GM18907 (cell line): ENCODE results near the gene SMURF1.

Experiments used
- ATAC-seq: cut with Tn5 transposase; IDR thresholded peaks from one replicate; pipeline ENCODE4 v1.9.1; 2021; ENCODE audit warnings: mild to moderate bottlenecking, moderate library complexity; ENCODE audit not compliant: unreplicated experiment

The SMURF1 gene

DNA sequence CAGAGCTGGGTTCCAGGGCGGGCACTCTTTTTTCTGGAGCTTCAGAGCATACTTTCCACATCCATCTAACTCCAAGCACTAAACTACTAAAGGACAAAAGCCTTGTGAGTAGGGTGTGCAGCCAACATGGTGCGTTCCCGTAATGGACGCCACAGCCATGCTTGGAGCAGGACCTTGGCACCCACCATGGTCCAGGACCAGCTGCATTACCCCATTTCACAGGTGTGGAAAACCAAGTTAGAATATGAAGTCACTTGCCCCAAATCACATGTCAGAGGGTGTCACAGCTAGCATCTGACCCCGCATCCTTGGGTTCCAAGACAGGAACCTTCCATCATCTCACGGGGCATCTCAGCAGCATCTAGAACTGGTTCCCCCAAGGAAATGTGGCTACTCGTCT is 112.4 kb downstream of the SMURF1 start:
- no peak for ATAC-seq

GRCh38 chr7:99030951-99031350 is 113.0 kb downstream of the SMURF1 start:
- ATAC-seq = no peak

- ATAC-seq = no peak
These were observed 113.5 kb downstream of the SMURF1 start for GRCh38 chr7:99030457-99030856.

- no peak for ATAC-seq
These were observed 114.2 kb downstream of the SMURF1 start for GRCh38 chr7:99029466-99030435.

DNA sequence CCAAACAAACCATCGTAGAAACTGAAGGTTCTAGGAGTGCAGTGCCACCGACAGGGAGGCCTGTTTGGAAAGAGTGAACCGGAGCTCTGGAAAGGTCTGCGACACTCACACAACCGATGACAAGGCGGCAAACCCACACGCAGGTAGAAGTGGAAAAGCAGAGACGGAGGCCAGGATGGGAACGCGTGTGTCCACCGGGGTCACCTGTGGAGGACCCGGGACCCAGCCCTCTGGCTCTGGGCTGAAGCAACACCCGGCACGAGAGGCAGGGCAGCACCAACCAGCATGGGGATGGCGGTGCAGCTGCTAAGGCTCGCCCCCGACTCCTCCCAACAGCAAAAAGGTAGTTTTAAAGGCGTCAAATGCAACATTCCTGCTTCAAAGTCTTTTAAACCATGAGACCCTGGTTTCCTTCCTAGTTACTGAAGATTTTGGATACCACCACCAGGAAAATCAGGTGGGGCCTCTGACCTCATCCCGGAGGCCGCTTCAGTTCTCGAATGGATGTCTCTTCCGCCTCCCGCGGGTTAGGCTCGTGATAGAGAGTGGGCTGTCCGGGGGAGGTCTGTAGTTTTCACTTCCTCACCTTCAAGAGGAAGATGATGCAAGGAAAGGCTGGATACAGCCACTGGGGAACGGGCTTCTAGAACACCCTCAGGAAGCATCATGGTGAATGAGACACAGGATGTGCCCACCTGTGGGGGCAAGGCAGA is 115.5 kb downstream of the SMURF1 start:
- no peak for ATAC-seq

GRCh38 chr7:99027841-99028240 is 116.1 kb downstream of the SMURF1 start:
- ATAC-seq = no peak

GRCh38 chr7:99027241-99027640 is 116.7 kb downstream of the SMURF1 start:
- ATAC-seq = no peak

GRCh38 chr7:99024066-99024465 is 119.8 kb downstream of the SMURF1 start:
- ATAC-seq = no peak

- no peak for ATAC-seq
These were observed 121.9 kb downstream of the SMURF1 start for GRCh38 chr7:99021941-99022560.

DNA sequence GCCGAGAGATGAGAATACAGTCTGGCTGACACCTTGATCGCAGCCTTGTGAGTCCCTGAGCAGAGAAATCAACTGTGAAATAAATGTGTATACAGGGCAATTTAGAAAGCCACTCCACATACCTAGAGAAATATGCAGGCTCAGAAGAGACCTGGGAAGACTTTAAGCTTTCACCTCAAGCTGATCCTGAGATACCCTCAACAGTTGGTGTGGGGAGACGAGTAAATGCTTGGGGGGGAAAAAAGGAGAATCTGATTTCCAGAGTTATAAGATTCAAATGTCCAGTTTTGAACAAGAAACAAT is 123.5 kb downstream of the SMURF1 start:
- ATAC-seq = no peak

- ATAC-seq = no peak
These were observed 124.1 kb downstream of the SMURF1 start for GRCh38 chr7:99019523-99020412.

- ATAC-seq = no peak
These were observed 127.7 kb downstream of the SMURF1 start for GRCh38 chr7:99016196-99016595.

GRCh38 chr7:99014113-99014985 is 129.6 kb downstream of the SMURF1 start:
- no peak for ATAC-seq

DNA sequence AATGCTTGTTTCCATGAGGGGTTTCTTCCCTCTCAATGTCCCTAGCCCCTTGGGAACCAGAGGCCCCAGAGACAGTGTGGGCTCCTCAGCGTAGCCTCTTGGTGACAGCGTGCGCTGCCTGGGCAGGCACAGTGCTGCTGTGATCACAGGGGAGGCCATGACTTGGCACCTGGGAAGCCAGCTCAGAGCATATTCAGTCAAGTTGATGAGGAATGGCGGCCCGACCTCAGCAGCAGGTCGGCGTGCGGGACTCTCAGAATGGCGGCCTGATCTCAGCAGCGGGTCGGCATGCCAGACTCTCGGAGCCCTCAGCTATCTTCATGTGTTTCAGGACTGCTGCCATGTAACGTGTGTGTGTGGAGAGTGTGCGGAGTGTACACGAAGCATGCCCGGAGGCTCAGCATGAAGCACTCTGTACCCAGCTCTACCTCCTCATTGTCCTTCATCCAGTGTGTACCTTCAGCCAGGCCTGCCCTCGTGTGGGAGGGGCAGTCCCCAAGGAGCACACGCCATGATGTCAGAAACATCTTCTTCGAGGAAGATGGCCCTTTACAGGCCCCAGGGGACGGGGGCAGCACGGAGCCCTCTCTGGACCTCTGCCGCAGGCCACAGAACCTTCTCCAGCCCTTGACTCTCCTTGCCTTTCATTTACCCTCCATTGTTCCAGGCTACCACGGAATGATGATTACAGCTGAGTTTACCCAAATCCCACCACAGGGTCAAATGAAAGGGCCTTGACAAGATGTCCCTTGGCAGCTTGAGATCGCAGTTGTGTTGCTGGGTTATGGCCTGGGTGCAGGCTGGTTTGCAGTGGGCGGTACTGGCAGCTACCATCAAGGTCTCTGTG is 130.4 kb downstream of the SMURF1 start:
- ATAC-seq = no peak

DNA sequence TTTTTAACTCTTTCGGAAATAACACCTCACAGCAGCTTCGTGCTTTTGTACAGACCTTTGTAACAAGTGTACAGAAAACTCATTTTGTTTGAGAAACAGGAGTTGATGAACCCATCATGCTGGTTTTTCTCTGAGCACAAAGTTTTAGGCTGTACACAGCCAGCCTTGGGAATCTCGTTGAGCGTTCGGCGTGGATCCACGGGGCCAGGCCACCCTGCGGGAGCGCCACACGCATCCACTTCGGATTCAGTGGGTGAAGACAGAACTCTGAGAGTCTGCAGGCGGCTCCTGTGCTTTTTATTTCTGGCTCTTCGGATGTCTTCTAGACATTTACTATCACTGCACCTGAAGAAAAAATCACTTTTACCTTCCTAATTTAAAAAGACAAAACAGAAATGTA is 131.2 kb downstream of the SMURF1 start:
- ATAC-seq = no peak

- no peak for ATAC-seq
These were observed 132.1 kb downstream of the SMURF1 start for GRCh38 chr7:99011706-99012404.

DNA sequence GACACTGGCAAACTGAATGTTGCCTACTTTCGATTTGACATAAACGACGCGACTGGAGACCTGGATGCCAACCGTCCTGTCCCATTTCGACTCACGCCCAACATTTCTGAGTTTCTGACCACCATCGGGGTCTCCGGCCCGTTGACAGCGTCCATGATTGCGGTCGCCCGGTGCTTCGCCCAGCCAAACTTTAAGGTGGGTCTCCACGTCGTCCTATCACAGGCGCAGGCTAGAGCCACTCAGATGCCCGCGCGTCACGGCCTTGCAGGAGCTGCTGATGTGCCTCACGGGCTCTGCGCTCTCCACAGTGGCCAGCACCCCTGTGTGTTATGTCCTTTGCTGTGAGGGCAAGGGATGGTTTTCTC is 132.6 kb downstream of the SMURF1 start:
- ATAC-seq = no peak

- ATAC-seq = no peak
These were observed 133.6 kb downstream of the SMURF1 start for GRCh38 chr7:99010281-99010680.
